HG03135 (cell line): ENCODE measurements around the gene BAZ2B.
"Not testable (repeated sequence)": the region's sequence is repeated elsewhere in the genome, so short reads cannot be mapped to it uniquely, and the experiment has no call there.

ENCODE experiments used
- ATAC-seq: cut with Tn5 transposase; IDR thresholded peaks from one replicate; pipeline ENCODE4 v1.9.1; 2021; ENCODE audit warnings: mild to moderate bottlenecking, moderate library complexity; ENCODE audit not compliant: unreplicated experiment

The BAZ2B gene

DNA sequence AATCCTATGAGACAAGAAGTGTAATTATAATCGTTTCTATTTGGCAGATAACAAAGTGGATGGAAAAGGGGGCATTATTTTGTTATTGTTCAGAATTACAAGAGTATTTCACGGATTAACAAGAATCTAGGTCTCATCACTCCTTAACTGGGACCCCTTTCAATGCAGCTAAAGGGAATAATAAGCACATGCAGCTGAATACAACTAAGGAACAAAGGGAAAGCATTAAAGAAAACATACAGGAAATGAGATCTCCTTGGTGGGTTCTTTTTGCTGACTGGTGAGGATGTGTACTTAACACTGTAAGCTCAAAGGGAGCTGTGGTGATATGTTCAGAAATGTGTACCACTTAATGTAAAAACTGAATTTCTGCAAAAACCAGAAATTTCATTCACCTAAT lies 189.3 kb downstream of the BAZ2B start:
- ATAC-seq: no peak

DNA sequence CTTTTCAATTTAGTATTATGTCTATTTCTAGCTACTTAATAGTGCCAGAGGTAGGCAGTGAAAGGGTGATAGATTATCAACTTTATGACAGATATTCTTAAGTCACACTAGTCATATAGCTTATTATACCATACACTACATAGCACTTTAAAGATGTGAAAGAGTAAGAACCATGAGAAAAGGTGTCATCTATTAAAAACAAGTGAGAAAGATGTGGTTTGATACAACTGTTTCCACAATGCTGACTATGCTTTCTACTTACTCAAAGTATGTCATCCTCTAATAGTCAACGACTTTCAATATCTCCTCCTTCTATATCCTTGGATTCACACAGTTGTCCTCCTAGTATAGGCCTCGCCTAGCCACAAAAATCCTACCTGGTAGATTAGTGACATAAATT lies 196.9 kb downstream of the BAZ2B start:
- no peak for ATAC-seq

DNA sequence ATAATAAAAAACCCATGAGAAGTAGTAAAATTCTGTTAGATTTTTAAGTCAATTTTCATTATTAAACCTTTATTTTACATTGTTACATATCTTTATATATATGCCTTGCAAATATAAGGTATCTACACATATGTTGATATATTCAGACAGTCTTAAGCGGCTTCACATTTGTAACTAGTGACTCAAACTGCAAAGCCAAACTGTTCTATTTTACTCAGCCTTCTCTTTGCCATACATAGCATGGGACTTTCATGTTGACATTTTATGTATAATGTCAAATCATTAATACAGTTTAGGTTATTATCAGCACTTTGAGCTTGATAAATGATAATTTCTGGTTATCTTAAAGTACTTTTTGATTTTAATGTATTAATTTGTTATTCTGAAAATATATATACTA lies 204.9 kb downstream of the BAZ2B start:
- ATAC-seq: no peak

DNA sequence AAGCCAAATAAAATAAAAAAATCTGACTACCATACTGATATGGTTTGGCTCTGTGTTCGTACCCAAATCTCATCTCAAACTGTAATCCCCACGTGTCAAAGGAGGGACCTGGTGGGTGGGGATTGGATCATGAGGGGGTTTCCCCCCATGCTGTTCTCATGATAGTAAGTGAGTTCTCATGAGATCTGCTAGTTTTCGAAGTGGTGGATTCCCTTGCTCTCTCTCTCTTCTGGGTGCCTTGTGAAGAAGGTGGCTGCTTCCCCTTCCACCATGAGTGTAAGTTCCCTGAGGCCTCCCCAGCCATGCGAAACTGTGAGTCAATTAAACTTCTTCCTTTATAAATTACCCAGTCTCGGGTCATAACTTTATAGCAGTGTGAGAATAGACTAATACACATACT lies 206.1 kb downstream of the BAZ2B start:
- ATAC-seq: no peak

DNA sequence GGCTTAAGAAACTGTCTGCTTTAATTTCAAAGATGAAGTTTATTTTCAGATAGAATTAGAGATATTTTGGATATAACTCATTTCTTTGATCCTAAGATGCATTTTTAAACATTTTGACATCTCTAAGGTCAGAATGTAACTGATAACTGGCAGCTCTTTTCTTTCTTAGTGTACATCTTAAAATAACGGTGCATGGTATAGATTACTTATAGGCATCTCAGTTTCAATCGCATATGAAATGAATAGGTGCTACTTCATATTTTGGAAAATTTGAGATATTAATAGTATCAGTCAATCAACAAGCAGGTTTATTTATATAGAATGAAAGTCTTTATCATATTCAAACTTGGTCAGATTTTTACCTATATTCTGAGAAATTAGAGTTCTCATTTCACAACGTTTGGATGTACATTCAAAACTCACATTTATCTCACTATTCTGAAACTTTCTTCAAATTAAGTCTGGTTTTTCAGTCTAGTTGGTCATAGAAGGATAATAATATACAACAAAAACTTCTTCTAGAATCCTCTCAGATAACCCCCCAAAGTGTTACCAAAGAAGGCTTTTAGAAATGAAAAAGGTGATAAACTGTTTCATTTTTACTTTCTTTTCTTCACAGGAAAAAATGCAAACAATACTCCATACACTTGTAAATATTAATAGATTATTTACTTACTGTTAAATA lies 207.1 kb downstream of the BAZ2B start:
- ATAC-seq: no peak

DNA sequence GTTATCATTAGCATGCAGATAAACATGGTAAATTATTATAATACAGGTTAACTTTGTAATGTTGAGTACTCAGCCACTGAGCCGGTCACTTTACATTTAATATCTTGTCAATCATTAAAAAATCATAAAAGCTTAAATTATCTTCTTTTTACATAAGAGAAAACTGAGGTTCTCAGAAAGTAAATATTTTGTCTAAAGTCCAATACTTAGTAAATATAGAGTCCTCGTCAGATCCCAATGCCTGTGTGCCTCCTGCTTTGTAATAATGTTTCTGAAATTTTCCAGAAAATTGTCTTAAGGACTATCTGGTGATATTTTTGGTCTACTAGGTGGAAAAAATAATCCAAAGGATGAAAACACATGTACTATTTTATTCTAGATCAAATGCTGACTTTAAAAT lies 213.6 kb downstream of the BAZ2B start:
- ATAC-seq: no peak

DNA sequence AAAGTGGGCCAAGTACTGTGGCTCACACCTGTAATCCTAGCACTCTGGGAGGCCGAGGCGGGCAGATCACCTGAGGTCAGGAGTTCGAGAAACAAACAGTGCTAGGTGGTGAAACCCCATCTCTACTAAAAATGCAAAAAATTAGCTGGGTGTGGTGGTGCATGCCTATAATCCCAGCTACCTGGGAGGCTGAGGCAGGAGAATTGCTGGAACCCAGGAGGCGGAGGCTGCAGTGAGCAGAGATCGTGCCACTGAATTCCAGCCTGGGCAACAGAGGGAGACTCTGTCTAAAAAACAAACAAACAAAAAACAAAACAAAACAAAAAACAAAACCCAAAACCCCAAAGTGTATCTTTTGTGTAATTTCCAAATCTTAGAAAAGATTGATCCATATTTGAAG lies 214.2 kb downstream of the BAZ2B start:
- ATAC-seq: not testable (repeated sequence)

DNA sequence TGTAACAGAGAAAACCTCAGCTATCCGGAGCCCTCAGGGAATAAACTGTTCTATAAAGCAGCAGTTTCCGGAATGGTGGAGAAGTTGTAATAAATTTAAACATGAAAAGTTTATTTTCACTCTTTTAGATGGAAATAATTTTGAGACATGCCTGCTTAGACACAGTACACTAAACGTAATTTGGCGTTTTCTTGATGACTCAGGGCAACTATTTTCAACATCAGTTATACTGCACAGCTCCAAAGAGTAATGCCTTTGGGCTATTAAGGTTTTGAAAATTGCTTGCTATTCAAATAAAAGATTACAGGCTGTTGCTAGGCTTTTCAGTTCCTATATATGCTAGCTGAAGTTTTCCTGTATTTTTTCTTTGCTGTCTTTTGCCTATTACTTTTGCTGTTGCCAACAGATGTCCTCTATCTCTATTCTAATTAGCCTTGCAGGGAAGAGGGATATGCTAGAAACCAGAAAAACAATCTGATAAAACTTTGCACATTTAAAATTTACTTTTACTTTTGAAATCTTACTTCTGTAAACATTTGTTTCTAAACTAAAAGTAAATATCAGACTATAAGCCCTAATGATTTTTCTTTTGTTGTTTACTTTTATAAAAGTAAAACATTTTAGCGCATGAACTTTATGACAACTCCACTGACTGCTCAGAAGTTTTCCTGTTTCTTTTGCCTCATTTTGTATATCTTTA lies 216.5 kb downstream of the BAZ2B start:
- no peak for ATAC-seq

DNA sequence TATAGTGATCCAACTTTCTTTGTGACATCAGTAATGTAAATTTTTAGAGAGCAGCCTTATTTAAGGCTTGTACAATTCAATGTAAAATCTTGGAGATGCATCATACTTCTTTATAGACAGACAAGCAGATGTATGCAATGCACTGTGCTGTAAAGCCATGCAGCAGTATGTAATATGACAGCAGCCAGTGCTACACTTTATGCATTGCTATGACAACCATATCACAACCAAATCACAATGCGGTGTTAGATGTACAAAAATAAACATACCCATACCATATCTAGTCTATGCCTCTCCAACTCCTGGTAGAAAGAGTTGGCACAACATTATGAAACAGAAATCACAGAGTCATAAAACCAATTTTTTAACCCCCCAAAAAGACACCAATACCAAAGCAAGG lies 219.5 kb downstream of the BAZ2B start:
- ATAC-seq: no peak

DNA sequence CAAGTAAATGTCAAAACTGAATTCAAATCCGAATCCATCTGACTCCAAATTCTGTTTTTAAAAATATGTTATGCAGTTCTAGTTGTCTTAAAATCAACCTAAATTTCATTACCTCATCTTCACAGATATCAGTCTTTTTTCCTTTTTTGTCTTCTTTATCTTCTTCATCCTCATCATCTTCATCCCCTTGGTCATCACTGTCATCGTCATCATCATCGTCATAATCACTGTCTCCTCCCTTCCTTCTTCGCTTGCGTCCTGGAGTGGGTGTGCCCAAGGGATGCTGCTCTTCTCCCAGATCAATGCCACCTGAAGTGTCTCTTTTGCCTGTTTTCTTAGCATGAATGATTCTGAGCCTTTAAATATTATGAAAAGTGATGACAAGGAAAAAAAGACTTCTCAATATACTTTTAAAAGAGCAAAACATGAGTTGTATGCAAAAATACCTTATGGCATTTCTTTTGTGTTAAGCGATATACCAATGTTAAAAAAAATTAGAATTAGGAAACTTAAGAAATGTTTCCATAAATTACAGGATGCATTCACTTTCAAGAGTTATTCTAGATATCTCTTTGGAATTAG lies 233.8 kb downstream of the BAZ2B start:
- no peak for ATAC-seq

DNA sequence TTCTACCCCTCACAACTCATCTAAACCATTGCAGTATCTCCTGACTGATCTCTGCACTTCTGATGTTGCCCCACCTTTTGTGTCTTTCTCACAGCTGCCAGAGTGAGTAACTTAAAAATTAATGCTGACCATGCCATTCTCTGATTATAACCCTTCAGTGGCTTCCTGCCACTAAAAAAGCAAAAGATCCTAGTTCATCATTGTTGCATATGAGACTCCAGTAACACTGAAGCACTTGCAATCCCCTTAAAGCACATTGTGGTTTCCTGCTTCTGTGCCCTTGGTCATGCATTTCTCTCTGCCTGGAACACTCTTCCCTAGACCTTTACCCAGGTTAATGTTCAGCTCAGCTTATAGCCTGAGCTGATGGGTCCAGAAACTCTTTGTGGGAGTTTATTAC lies 234.8 kb downstream of the BAZ2B start:
- ATAC-seq: no peak

DNA sequence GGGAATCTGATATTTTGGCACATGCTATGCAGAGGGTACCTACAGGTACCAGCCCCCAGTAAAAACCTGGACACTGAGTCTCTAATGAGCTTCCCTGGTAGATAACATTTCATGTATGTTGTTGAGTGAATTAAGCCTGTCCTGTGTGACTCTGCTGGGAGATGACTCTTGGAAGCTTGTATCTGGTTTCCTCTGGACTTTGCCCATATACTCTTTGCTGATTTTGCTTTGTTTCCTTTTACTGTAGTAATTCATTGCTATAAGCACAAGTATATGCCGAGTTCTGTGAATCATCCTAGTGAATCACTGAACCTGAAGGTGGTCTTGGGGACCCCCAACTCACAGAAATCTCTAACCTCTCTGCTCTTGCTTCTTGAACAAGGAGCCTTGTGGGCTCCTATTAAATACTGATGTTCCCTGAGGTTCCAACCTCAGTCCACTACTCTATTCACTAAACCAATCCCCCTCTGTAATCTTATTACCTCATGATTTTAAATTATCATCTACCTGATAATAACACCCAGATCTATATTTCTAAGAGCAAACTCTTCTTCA lies 235.6 kb downstream of the BAZ2B start:
- no peak for ATAC-seq

DNA sequence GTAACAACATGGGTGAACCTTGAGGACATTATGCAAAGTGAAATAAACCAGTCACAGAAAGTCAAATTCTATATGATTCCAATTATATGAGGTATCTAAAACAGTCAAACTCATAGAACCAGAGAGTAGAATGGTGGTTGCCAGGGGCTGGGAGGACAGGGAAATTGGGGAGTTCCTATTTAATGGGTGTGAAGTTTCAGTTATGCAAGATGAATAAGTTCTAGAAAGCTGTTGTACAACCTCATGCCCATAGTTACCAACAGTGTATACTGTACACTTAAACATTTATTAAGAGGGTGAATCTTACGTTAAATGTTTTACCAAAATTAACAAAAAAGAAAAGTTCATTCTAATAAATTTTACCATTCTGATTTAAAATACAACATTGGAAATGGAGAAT lies 237.2 kb downstream of the BAZ2B start:
- ATAC-seq: no peak

DNA sequence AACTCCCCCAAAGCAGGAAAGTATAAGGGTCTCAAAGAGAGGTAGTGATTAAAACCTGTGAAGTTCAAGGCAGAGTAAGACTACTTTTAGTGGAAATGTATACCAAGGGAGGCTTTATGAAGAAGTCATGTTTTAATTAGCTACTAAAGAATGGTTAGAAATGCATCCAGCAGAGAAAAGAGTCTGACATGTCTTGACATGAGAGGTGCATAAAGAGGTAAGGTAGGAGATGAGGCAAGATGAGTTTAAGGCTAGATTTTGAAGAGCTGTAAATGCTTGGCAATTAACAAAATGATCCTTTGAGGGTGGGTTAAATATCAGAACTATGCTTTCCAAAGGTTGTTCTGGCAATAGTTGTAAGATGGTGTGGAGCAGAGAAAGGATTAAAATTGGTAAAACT lies 241.1 kb downstream of the BAZ2B start:
- ATAC-seq: no peak

DNA sequence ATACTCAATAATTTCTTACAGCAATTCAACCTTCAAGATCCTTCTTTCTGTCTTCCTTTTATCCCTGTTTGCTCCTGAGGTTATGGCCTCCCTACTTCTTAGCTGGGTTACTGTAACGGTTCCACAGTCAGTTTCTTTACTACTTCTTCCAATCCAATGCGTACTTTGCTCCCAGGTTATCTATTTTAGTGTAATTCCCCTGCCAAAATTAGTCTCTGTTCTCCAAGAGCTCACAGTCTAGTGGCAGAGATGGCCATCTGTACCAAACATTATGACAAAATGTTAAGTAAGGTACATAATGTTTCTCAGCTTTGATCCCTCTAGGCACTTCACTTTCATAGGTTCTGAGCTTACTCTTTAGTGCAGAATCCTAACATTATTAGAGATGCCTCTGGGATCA lies 244.8 kb downstream of the BAZ2B start:
- ATAC-seq: no peak

DNA sequence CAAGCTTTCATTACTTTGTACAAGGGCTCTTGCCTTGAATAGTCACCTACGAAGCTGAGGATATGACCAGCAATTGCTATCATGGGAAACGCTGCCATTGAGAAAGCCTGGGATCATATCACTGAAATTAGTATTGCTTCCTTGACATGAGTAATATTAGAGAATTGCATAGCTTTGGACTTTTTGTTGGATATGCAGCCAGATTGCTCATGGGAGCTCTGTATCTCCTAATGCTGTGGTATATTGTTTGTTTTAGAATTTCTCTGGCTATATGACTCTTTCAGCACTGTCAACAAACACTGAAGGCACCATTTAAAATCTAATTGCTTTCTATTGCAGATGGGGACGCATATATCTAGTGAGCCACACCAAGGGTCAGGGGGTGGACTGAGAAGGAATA lies 249.8 kb downstream of the BAZ2B start:
- no peak for ATAC-seq

DNA sequence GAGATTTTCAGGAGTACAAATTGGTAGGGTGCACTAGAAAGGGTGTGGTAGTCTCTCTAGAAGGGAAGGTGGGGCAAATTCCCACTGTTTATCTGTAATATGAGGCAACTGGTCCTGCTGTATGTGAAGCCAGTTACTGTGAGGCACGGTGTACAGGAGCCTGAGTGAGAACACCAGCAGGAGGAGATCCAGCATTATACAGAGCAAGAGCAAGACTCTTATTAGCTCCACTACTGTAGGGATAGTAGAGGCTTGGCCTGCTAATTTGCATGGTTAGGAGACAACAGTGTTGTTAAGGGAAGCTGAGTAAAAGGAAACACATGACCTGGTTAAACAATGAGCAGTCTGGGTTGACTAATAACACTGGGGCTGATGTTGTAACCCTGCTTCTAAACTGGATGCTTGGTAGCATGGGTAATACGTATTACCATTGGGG lies 253.5 kb downstream of the BAZ2B start:
- ATAC-seq: no peak

DNA sequence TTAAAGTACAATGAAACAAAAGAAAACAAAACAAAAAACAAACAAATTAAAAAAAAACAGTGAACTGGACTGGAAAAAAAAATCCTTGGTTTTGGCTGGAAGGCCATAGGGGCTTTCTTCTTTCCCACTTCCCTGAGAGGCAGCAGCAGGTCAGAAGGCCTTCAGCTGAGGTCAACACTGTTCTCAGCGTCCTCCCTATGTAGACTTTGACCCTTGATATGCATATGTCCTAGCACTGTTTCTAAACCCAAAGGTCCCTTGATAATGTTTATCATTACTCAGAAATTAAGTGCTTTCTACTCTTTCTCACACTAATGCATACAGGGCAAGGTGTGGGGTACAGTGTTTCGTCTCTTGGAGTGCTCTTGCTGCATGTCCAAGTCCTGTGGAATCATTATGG lies 254.3 kb downstream of the BAZ2B start:
- ATAC-seq: no peak

DNA sequence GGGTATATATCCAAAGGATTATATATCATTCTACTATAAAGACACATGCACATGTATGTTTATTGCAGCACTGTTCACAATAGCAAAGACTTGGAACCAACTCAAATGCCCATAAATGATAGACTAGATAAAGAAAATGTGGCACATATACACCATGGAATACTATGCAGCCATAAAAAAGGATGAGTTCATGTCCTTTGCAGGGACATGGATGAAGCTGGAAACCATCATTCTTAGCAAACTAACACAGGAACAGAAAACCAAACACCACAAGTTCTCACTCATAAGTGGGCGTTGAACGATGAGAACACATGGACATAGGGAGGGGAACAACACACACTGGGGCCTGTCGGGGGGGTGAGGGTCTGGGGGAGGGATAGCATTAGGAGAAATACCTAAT lies 254.7 kb downstream of the BAZ2B start:
- not testable (repeated sequence) for ATAC-seq

DNA sequence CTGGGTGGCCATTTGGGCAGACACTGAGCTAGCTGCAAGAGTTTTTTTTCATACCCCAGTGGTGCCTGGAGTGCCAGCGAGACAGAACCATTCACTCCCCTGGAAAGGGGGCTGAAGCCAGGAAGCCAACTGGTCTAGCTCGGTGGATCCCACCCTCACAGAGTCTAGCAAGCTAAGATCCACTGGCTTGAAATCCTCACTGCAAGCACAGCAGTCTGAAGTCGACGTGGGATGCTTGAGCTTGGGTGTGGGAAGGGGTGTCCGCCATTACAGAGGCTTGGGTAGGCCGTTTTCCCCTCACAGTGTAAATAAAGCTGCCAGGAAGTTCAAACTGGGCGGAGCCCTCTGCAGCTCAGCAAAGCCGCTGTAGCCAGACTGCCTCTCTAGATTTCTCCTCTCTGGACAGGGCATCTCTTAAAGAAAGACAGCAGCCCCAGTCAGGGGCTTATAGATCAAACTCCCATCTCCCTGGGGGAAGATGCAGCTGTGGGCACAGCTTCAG lies 260.2 kb downstream of the BAZ2B start:
- ATAC-seq: no peak

DNA sequence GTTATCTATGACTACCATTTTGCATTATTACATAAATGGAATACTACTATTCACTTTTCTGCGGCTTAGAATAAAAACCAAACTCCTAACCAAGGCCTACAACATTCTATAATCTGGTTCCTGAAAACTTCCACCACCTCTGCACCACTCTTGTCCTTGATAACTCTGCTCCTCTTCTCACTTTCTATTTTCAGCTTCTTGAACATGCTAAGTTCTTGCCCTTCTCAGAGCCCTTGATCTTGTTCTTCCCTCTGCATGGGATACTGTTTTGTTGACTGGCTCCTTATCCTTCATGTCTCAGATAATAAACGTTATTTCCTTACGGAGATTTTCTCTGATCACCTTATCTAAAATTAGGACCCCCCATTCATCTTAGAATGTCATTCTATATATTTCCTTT lies 264.4 kb downstream of the BAZ2B start:
- ATAC-seq: no peak
